ENCODE data around the gene PTCH1. TPM values are rescaled to one million over a fixed set of nuclear protein-coding genes. Genes with fewer than 3 reads are reported as not detected.

The PTCH1 gene
- total RNA-seq, 2 donors from 2014 or later, result 12.6 to 19.2 TPM

GRCh38 chr9:95446984-95447383 lies 69.8 kb downstream of the PTCH1 start:
- Histone ChIP-seq H3K27ac (no peak overlapping the region), H3K9me3 (no peaks in the 10 kb centered on the region), H3K4me1 (ENCODE audit: control insufficient read depth in 1 of 2, low read depth in 2 of 2) (no peaks in the 10 kb centered on the region), H3K36me3 (peaks cover 33% of the 10 kb centered on the region), H3K27me3 (replicated peaks; ENCODE audit: insufficient read depth) (no peaks in the 10 kb centered on the region), H3K4me3 (no peak overlapping the region)
- DNase-seq (ENCODE audit: low spot score), result no peak
- TF ChIP-seq CTCF (IDR thresholded peaks at IDR 0.05), result no peak
- no peak for ATAC-seq (ENCODE audit: insufficient number of reproducible peaks, low FRiP score, low read depth)

GRCh38 chr9:95446259-95446658 lies 70.5 kb downstream of the PTCH1 start:
- no peaks in the 10 kb centered on the region for H3K9me3 ChIP-seq
- H3K27me3 ChIP-seq (replicated peaks; ENCODE audit: insufficient read depth), result no peaks in the 10 kb centered on the region
- no peak for TF ChIP-seq CTCF (IDR thresholded peaks at IDR 0.05)
- DNase-seq (ENCODE audit: low spot score) (no peak), ATAC-seq (ENCODE audit: insufficient number of reproducible peaks, low FRiP score, low read depth) (no peak)
- no peak overlapping the region for H3K27ac ChIP-seq
- no peaks in the 10 kb centered on the region for H3K4me1 ChIP-seq (ENCODE audit: control insufficient read depth in 1 of 2, low read depth in 2 of 2)
- H3K36me3 ChIP-seq, result peaks cover 33% of the 10 kb centered on the region
- no peak overlapping the region for H3K4me3 ChIP-seq

GRCh38 chr9:95444160-95444559 lies 72.6 kb downstream of the PTCH1 start:
- H3K4me1 ChIP-seq (ENCODE audit: control insufficient read depth in 1 of 2, low read depth in 2 of 2), result no peaks in the 10 kb centered on the region
- ATAC-seq (ENCODE audit: insufficient number of reproducible peaks, low FRiP score, low read depth), result no peak

GRCh38 chr9:95443301-95443700 lies 73.5 kb downstream of the PTCH1 start:
- Histone ChIP-seq H3K4me1 (ENCODE audit: control insufficient read depth in 1 of 2, low read depth in 2 of 2) (no peaks in the 10 kb centered on the region), H3K27me3 (replicated peaks; ENCODE audit: insufficient read depth) (no peaks in the 10 kb centered on the region), H3K4me3 (no peak overlapping the region), H3K9me3 (no peaks in the 10 kb centered on the region), H3K27ac (no peak overlapping the region), H3K36me3 (peaks cover 25% of the 10 kb centered on the region)
- ATAC-seq (ENCODE audit: insufficient number of reproducible peaks, low FRiP score, low read depth), result no peak
- TF ChIP-seq CTCF (IDR thresholded peaks at IDR 0.05), result no peak
- no peak for DNase-seq (ENCODE audit: low spot score)

More at GRCh38 chr9:95444160-95444559, 72.6 kb downstream of the PTCH1 start:
- H3K27me3 ChIP-seq (replicated peaks; ENCODE audit: insufficient read depth), result no peaks in the 10 kb centered on the region
- no peaks in the 10 kb centered on the region for H3K9me3 ChIP-seq
- no peak for DNase-seq (ENCODE audit: low spot score)
- peaks cover 29% of the 10 kb centered on the region for H3K36me3 ChIP-seq
- no peak for TF ChIP-seq CTCF (IDR thresholded peaks at IDR 0.05)
- no peak overlapping the region for H3K27ac ChIP-seq
- H3K4me3 ChIP-seq, result no peak overlapping the region

GRCh38 chr9:95441081-95441480 lies 75.7 kb downstream of the PTCH1 start:
- TF ChIP-seq CTCF (IDR thresholded peaks at IDR 0.05), result no peak
- DNase-seq (ENCODE audit: low spot score), result no peak
- Histone ChIP-seq H3K36me3 (peaks cover 14% of the 10 kb centered on the region), H3K27me3 (replicated peaks; ENCODE audit: insufficient read depth) (no peaks in the 10 kb centered on the region), H3K9me3 (no peaks in the 10 kb centered on the region), H3K4me3 (no peak overlapping the region), H3K27ac (no peak overlapping the region), H3K4me1 (ENCODE audit: control insufficient read depth in 1 of 2, low read depth in 2 of 2) (no peaks in the 10 kb centered on the region)
- ATAC-seq (ENCODE audit: insufficient number of reproducible peaks, low FRiP score, low read depth), result no peak

Measured in thoracic aorta (tissue), 2 donors.